NB4 (cell line): Measurements from ENCODE around the gene DSCAM.

ENCODE experiments used
- CTCF ChIP-seq: IDR thresholded peaks from one replicate; pipeline ENCODE4 v1.5.1; 2012; ENCODE audit warnings: low read depth, low read length
- MAX ChIP-seq: IDR thresholded peaks from 2 replicates; pipeline ENCODE4 v1.6.1; 2011; ENCODE audit warnings: low read depth, low read length
- POLR2A ChIP-seq: IDR thresholded peaks from 2 replicates; pipeline ENCODE4 v1.6.1; 2011; ENCODE audit warnings: mild to moderate bottlenecking; ENCODE audit not compliant: insufficient read length; ENCODE audit errors: extremely low read depth

- TF ChIP-seq CTCF (no peak), MAX (no peak), POLR2A (no peak)
These were observed 717.1 kb downstream of the DSCAM start for GRCh38 chr21:40129809-40130208.
